ENCODE data around the gene HLTF.
"Not testable (repeated sequence)": the region's sequence is repeated elsewhere in the genome, so short reads cannot be mapped to it uniquely, and the experiment has no call there.

Gene HLTF

DNA sequence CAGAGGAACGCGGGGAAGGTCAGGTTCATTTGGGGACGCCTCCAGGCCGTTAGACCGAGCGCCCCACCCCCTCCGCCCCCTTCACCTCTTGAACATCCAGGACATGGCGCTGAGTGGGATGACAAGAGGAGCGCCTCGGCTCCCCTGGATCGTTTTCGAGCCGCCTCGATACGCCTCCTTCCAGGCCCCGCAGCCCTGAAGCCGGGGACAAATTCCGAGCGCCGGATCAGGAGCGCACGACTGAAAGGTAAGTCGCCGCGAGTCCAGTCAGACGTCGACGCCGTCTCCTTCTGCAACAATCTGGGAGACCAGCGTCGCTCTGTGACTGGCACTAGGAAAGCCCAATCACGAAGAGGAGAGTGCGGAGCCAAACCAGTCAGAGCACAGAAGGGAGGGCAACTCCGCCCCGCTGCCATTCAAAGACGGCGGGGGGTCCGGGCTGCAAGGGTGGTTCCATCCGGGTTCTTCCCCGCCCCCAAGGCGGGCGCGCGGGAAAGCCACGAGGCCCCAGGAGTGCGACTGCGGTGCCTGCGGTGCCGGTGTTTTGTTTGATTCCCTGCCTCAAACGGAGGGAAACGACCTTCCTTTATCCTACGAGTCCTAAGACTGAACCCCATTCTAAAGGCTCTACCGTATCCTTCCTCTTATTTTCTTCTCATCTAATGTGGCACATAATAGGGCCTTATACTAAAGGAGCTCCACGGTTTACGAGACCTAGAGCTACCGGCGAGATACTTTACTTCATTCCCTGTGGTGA lies at the start of gene HLTF:
TSS of gene HLTF (minus strand) at position 302 of the 757 bp plus-strand sequence. CDS start at position 105, 197 bp downstream.
- peak; percentile 60 to 75 (median 72) for DNase-seq (ENCODE audit: low read depth in 2 of 3, low spot score in 2 of 3)

GRCh38 chr3:149134575-149134974 lies 48.2 kb upstream of the HLTF start:
- no peak for DNase-seq (ENCODE audit: low read depth in 2 of 3, low spot score in 2 of 3)

DNA sequence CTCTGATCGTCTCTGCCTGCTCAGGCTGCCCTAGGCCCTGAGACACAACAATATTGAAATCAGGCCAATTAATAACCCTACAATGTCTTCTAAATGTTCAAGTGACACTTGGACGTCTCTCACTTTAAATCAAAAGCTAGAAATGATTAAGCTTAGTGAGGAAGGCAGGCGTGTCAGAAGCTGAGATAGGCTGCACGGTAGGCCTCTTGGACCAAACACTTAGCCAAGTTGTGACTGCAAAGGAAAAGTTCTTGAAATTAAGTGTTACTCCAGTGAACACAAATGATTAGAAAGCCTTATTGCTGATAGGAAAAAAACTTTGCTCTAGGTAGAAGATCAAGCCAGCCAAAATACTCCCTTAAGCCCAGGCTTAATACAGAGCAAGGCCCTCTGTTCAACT lies 45.3 kb upstream of the HLTF start:
- no peak for DNase-seq (ENCODE audit: low read depth in 2 of 3, low spot score in 2 of 3)

GRCh38 chr3:149129326-149130205 lies 43.2 kb upstream of the HLTF start, which contains the start of gene HPS3:
Gene HPS3 (plus strand): TSS chr3:149129638. CDS start chr3:149129724, 86 bp downstream.
- DNase-seq (ENCODE audit: low read depth in 2 of 3, low spot score in 2 of 3): peak; percentile 42 to 74 (median 44)

DNA sequence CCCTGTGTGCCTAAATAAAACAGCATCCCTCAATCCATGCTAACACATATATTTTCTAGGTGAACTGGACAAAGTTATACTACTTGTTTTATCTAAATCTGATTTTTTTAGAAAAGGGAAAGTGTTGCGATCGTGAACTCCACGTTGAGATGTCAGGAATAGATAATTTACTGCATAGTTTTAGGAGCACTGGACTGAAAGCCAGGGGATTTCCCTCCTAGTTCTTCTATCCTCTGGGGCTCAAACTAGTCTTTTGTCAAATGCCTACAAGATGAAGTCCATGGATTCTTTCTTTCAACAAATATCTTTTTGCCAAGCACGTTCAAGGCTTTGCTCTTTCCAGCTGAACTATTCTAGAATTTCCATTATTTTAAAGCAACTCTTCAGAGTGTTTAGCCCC lies 42.5 kb upstream of the HLTF start:
- no peak for DNase-seq (ENCODE audit: low read depth in 2 of 3, low spot score in 2 of 3)

DNA sequence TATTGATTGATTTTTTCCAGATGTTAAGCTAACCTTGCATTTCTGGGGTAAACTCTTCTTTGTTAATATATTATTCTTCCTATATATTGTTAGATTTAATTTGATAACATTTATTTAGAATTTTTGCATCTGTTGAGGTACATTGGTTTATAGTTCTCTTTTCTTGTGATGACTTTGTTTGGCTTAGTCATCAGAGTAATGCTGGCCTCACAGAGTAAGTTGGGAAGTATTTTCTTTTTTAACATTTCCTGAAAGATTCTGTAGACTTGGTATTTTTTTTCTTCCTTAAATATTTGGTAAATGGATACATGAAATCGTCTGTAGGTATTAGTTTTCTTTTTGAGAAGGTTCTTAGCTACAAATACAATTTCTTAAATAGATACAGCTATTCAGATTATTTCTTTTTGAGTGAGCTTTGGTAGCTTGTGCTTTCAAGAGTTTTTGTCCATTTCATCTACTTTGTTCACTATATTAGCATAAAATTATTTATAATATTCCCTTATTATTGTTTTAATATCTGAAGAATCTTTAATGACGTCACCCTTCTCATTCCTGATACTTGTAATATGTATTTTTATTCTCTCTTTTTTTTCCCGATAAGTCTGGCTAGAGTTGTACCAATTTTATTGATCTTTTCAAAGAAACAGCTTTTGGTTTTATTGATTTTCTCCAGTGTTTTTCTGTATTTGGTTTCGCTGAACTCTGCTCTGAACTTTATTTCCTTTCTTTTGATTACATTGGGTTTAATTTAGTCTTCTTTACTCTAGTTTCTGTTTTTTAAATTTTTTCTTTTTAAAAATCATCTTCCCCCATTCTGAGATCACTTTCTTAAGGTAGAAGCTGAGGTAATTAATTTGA lies 36.6 kb upstream of the HLTF start:
- DNase-seq (ENCODE audit: low read depth in 2 of 3, low spot score in 2 of 3): no peak

- DNase-seq (ENCODE audit: low read depth in 2 of 3, low spot score in 2 of 3): no peak
These were observed 34.0 kb upstream of the HLTF start for GRCh38 chr3:149120051-149120972.

DNA sequence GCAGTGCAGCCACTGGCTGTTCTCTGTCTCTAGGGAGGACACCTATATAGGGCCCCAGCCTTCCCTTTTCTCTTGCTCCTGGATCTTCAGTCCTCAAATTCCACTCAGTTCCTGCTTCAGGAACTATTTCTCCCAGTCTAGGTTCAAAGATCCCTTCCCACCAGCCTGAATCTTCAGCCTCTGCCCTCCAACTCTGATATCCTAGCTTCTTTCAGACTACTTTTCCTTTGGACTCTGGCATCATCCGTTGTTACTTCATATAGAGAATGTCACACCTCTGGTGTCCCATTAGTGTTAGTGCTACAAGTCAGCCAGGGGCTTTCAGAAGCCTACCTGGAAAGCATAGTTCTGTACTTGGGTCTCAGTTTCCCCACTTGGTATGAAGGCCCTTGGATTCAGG lies 33.1 kb upstream of the HLTF start:
- no peak for DNase-seq (ENCODE audit: low read depth in 2 of 3, low spot score in 2 of 3)

- no peak for DNase-seq (ENCODE audit: low read depth in 2 of 3, low spot score in 2 of 3)
These were observed 32.4 kb upstream of the HLTF start for GRCh38 chr3:149118724-149119123.

DNA sequence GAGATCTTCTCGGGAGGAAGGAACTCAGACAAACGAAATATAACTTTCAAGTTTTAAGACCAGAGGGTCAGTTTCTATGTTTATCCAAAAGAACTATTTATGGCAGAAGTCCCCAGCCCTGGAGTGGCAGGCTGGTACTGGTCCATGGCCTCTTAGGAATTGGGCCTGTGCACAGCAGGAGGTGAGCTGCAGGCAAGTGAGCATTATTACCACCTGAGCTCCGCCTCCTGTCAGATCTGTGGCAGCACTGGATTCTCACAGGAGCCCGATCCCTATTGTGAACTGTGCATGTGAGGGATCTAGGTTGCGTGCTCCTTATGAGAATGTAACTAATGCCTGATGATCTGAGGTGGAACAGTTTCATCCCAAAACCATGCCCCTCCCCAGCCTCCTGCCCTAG lies 28.8 kb upstream of the HLTF start:
- no peak for DNase-seq (ENCODE audit: low read depth in 2 of 3, low spot score in 2 of 3)

DNA sequence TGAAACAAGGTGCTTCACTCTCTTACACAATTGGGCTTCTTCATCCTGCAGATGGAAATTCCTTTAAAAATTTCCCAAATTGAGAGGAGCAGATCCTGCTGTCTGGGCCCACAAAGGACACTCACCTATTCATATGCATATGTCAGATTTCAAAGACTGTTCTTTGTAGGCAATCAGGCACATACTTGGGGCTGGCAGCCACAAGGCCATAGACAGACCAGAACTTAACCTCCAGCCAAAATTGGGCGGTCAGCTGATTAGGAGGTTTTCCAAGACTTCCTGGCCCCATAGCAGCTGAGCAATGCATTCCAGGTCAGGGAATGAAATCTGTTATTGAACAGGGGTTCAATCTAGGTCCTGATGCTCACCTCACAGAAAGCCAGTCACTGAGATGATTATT lies 28.1 kb upstream of the HLTF start:
- DNase-seq (ENCODE audit: low read depth in 2 of 3, low spot score in 2 of 3): no peak

DNA sequence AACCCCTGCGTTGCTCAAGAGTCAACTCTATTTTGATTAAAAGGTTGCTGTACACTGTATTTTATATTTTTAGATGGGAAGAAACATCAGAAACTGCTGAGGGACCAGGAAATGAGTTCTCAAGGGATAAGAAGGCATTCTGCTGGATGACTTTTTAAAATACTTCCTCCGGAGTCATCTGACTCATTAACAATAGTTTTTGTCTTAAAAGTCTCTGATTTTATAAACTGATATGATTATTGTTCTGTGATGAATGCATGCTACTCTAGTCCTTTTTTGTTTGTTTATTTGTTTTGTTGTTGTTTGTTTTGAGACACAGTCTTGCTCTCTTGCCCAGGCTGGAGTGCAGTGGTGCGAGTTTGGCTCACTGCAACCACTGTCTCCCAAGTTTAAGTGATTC lies 18.2 kb upstream of the HLTF start:
- DNase-seq (ENCODE audit: low read depth in 2 of 3, low spot score in 2 of 3): no peak

- no peak for DNase-seq (ENCODE audit: low read depth in 2 of 3, low spot score in 2 of 3)
These were observed 15.3 kb upstream of the HLTF start for GRCh38 chr3:149101641-149102040.

- DNase-seq (ENCODE audit: low read depth in 2 of 3, low spot score in 2 of 3): no peak
These were observed 14.8 kb upstream of the HLTF start for GRCh38 chr3:149101154-149101553.

DNA sequence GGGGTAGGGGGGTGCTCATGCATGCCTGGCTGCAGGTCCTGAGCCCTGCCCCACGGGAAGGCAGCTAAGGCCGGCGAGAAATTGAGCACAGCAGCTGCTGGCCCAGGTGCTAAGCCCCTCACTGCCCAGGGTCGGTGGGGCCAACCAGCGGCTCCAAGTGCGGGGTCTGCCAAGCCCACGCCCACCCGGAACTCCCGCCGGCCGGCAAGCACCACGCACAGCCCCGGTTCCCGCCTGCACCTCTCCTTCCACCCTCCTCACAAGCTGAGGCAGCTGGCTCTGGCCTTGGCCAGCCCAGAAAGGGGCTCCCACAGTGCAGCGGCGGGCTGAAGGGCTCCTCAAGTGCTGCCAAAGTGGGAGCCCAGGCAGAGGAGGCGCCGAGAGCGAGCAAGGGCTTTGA lies 11.7 kb upstream of the HLTF start:
- not testable (repeated sequence) for DNase-seq (ENCODE audit: low read depth in 2 of 3, low spot score in 2 of 3)

DNA sequence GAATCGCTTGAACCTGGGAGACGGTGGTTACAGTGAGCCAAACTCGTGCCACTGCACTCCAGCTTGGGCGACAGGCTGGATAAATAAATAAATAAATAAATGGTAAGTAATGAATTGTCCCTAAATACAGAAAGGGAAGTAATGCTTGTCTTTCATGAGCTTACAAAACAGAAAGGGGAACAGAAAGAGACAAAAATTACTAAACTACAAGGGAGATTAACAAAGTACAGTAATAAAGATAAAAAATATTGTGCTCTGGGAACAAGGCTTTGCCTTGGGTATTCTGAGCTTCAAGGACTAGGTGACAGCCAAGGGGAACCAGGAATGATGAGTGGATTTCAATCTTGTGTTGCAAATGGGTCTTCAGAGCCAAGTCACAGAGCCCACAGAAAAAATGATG lies 9.2 kb upstream of the HLTF start:
- DNase-seq (ENCODE audit: low read depth in 2 of 3, low spot score in 2 of 3): no peak

GRCh38 chr3:149091983-149092382 lies 5.7 kb upstream of the HLTF start:
- no peak for DNase-seq (ENCODE audit: low read depth in 2 of 3, low spot score in 2 of 3)

DNA sequence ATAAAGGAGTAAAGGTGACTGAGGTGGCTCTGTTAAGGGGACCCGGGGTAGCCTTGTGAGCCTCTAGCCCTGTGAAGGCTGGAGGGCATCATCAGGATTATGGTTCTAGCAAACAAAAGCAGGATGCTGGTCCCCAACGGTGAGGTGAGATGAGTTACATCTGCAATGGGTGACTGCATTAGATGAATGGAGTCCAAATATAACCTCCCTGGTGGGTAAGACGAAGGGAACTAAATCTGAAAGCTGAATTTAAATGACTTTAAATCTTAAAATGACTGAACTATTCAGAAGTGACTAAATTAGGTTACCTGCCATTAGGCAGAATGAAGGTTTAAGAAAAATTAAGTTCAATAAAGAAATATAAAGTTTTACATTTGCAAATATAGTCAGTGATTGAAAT lies 4.6 kb upstream of the HLTF start:
- no peak for DNase-seq (ENCODE audit: low read depth in 2 of 3, low spot score in 2 of 3)

DNA sequence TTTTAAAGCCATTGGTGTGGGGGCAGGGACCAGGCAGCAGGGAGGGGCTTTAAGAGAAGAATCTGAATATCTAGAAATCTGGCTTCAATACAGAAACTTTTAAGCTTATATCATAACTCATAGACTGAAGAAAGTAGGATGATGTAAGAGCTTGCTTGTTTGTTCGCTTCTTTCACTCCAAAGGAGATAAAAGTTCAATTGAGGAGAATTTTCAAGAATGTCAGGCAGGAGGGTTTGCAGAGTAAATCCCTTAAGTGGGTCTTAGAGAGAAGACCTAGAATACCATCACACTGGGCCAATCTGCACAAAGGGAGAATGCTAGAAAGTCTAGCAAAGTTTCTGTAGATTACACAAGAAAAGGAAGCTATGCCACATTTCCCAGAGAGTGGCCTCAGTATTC lies 4.1 kb upstream of the HLTF start:
- DNase-seq (ENCODE audit: low read depth in 2 of 3, low spot score in 2 of 3): no peak

GRCh38 chr3:149089395-149089794 lies 3.1 kb upstream of the HLTF start:
- DNase-seq (ENCODE audit: low read depth in 2 of 3, low spot score in 2 of 3): no peak
